ENCODE data around the gene ATR. TPM values are rescaled to one million over a fixed set of nuclear protein-coding genes. Genes with fewer than 3 reads are reported as not detected.
"Not testable (repeated sequence)": the region's sequence is repeated elsewhere in the genome, so short reads cannot be mapped to it uniquely, and the experiment has no call there.

The ATR gene
- total and polyA plus RNA-seq, 7 donors: 3.7 to 11.1 (median 7.5) TPM

GRCh38 chr3:142424754-142425153, 153.8 kb downstream of the ATR start:
- peaks cover 0 to 99% of the 10 kb centered on the region in 2 donors for H3K36me3 ChIP-seq (ENCODE audit: insufficient read depth in 1 of 2, low read depth in 1 of 2)
- 94 to 99% (median 97%) methylated on average over 1 of the region's 1 CpG for WGBS, 3 donors
- ATAC-seq: no peak

GRCh38 chr3:142418926-142419592, 159.5 kb downstream of the ATR start:
- 89 to 91% (median 89%) methylated on average over 5 of the region's 5 CpGs for WGBS, 3 donors
- H3K36me3 ChIP-seq (ENCODE audit: insufficient read depth in 1 of 2, low read depth in 1 of 2): peaks cover 0 to 100% of the 10 kb centered on the region in 2 donors

More at GRCh38 chr3:142424754-142425153, 153.8 kb downstream of the ATR start:
- TF ChIP-seq CTCF (IDR thresholded peaks at IDR 0.05): no peak
- H3K4me3 ChIP-seq: no peak overlapping the region
- no peaks in the 10 kb centered on the region for H3K27me3 ChIP-seq (ENCODE audit: insufficient read depth in 3 of 3, low read length in 2 of 3)
- no peak for DNase-seq
- H3K9me3 ChIP-seq: no peaks in the 10 kb centered on the region
- H3K27ac ChIP-seq: no peak overlapping the region
- H3K4me1 ChIP-seq: no peaks in the 10 kb centered on the region
- intact Hi-C loops (cut with DNase I): loop anchor here in 1 of 2 donors (5.0 kb wide), 1 partner anchor 47 kb away; no protein-coding TSS in a partner anchor

GRCh38 chr3:142417302-142417701, 161.2 kb downstream of the ATR start:
- no peak for TF ChIP-seq CTCF (IDR thresholded peaks at IDR 0.05)
- Histone ChIP-seq H3K4me1 (no peaks in the 10 kb centered on the region), H3K27ac (no peak overlapping the region), H3K9me3 (no peaks in the 10 kb centered on the region), H3K4me3 (no peak overlapping the region), H3K27me3 (ENCODE audit: insufficient read depth in 3 of 3, low read length in 2 of 3) (no peaks in the 10 kb centered on the region), H3K36me3 (ENCODE audit: insufficient read depth in 1 of 2, low read depth in 1 of 2) (peaks cover 0 to 100% of the 10 kb centered on the region in 2 donors)
- no peak for DNase-seq
- 86 to 95% (median 88%) methylated on average over 1 of the region's 1 CpG for WGBS, 3 donors
- ATAC-seq: no peak
- intact Hi-C loops (cut with DNase I): no loop called here

More at GRCh38 chr3:142418926-142419592, 159.5 kb downstream of the ATR start:
- no peak overlapping the region for H3K4me3 ChIP-seq
- no peak for ATAC-seq
- intact Hi-C loops (cut with DNase I): no loop called here
- no peak overlapping the region for H3K27ac ChIP-seq
- TF ChIP-seq CTCF (IDR thresholded peaks at IDR 0.05): no peak
- no peak for DNase-seq
- no peaks in the 10 kb centered on the region for H3K9me3 ChIP-seq
- H3K4me1 ChIP-seq: no peaks in the 10 kb centered on the region
- no peaks in the 10 kb centered on the region for H3K27me3 ChIP-seq (ENCODE audit: insufficient read depth in 3 of 3, low read length in 2 of 3)

- not testable (repeated sequence) for H3K27me3 ChIP-seq (ENCODE audit: insufficient read depth in 3 of 3, low read length in 2 of 3); H3K4me3 ChIP-seq; ATAC-seq; H3K4me1 ChIP-seq; H3K27ac ChIP-seq; DNase-seq; H3K9me3 ChIP-seq
- peaks cover 6 to 100% of the 10 kb centered on the region in 2 donors for H3K36me3 ChIP-seq (ENCODE audit: insufficient read depth in 1 of 2, low read depth in 1 of 2)
- WGBS, 3 donors: 92 to 98% (median 93%) methylated on average over 7 of the region's 7 CpGs
- intact Hi-C loops (cut with DNase I): loop anchor here (5.0 to 10.0 kb wide), 2 partner anchors 43 to 46 kb away; no protein-coding TSS in a partner anchor
Measured at GRCh38 chr3:142400537-142400936, 178.0 kb downstream of the ATR start.

Other genes starting within 250 kb of the ATR start
- gene XRN1, start 130.7 kb downstream of the ATR start, total RNA-seq: 10 to 100 TPM; 26.7 to 46.1 (median 34.4) TPM
- 10 to 100 TPM in 1 of 3 donors, 1 to 10 TPM in 2; 3.8 to 17.3 (median 4.6) TPM for gene XRN1, start 130.7 kb downstream of the ATR start, polyA plus RNA-seq
- under 1 TPM; 0.24 to 0.58 (median 0.38) TPM for gene PLS1, start 17.7 kb upstream of the ATR start, total RNA-seq
- gene PLS1, start 17.7 kb upstream of the ATR start, polyA plus RNA-seq: 1 to 10 TPM in 2 of 3 donors, under 1 TPM in 1; 0.59 to 2.2 (median 1.1) TPM
- 1 to 10 TPM in 3 of 4 donors, under 1 TPM in 1; 0.78 to 2.1 (median 1.1) TPM for gene TRPC1, start 145.3 kb upstream of the ATR start, total RNA-seq
- under 1 TPM; 0.41 to 0.61 (median 0.53) TPM for gene TRPC1, start 145.3 kb upstream of the ATR start, polyA plus RNA-seq